GM20000 (cell line): ENCODE data around the gene TAF11L6.
"Not testable (repeated sequence)": the region's sequence is repeated elsewhere in the genome, so short reads cannot be mapped to it uniquely, and the experiment has no call there.

Source experiments
- DNase-seq: peaks from one replicate; pipeline ENCODE4 v3.0.0; 2012; ENCODE audit warnings: low spot score
- CTCF ChIP-seq: IDR thresholded peaks from 2 replicates; pipeline ENCODE4 v1.5.1; 2012; ENCODE audit warnings: mild to moderate bottlenecking, control low read depth; ENCODE audit errors: extremely low read depth, missing control alignments

TAF11L6 gene

DNA sequence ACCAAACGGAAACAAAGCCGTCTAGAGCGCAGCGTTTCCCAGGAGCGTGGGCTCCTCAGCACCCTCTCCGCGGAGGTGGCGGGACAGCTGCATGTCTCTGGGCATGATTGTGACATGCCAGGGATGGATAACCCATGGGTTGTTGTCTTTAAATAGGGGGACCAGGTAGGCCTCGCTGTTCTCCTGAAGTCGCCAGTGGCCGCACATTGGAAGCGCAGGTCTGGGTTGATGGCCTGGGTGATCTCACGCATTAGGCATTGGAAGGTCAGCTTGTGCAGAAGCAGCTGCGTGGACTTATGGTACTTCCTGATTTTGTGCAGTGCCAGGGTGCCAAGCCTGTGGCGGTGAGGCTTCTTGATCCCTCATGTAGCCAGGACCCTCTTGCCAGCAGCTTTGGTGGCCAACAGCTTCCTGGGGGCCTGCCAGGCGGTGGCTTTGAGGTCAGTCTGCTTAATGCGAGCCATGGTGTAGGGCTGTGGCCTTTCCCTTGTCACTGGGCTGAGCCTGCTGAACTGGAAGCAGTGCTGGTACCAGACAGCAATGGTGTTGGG, 16.6 kb upstream of the TAF11L6 start:
- no peak for DNase-seq
- no peak for TF ChIP-seq CTCF

DNA sequence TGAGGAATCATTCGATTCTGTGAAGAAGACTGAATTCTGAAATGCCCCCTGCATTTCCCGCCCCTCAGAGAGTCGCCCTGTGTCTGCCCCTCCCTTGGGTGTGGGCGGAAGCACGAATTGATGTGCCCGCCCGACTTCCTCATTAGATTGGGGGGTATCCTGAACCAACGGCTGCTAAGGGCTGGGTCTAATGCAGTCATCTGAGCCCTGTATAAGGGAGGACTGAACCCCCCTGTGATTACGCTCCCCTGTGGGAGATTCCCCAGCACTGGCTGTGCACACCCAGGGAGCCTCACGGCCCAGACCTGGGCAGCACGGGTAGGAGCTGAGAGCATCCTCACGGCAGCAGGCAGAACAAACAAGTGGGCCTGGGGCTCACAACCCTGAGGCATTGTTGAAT, 10.9 kb upstream of the TAF11L6 start:
- not testable (repeated sequence) for DNase-seq

- not testable (repeated sequence) for DNase-seq
Measured at GRCh38 chr5:17518067-17518466, 10.4 kb upstream of the TAF11L6 start, which contains the start of gene TAF11L3. TSS of gene TAF11L3 (plus strand) at chr5:17518367.

- not testable (repeated sequence) for DNase-seq
Measured at GRCh38 chr5:17519508-17519907, 9.0 kb upstream of the TAF11L6 start.

DNA sequence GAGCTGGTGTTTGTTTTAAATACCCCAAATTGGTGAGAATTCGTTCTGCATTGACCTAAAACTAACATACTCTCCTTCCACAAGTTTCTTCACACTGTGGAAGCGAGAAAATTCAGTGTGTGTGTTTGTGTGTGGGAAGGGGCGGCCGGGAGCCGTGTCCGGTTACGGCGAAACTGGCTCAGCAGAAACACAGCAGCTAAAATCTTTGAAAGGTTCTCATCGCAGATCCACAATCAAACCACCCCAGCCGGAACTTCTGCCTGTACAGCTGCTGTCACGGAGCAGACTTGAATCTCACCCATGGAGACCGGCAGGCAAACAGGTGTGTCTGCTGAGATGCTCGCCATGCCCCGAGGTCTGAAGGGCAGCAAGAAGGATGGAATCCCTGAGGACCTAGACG, 7.0 kb upstream of the TAF11L6 start, which contains the start of gene TAF11L4:
TAF11L4 (plus strand) TSS at position 301 of the 400 bp plus-strand sequence.
- DNase-seq: not testable (repeated sequence)

GRCh38 chr5:17524935-17525334, 3.5 kb upstream of the TAF11L6 start, which contains the start of gene TAF11L5:
TSS of gene TAF11L5 (plus strand) at chr5:17525235.
- not testable (repeated sequence) for DNase-seq

GRCh38 chr5:17526504-17526903, 2.0 kb upstream of the TAF11L6 start:
- DNase-seq: not testable (repeated sequence)
